ENCODE measurements around the gene COMMD2. TPM values are rescaled to one million over a fixed set of nuclear protein-coding genes. Genes with fewer than 3 reads are reported as not detected.

Gene COMMD2
- total RNA-seq, 1 experiment from 2014 or later, result 52.1 TPM

DNA sequence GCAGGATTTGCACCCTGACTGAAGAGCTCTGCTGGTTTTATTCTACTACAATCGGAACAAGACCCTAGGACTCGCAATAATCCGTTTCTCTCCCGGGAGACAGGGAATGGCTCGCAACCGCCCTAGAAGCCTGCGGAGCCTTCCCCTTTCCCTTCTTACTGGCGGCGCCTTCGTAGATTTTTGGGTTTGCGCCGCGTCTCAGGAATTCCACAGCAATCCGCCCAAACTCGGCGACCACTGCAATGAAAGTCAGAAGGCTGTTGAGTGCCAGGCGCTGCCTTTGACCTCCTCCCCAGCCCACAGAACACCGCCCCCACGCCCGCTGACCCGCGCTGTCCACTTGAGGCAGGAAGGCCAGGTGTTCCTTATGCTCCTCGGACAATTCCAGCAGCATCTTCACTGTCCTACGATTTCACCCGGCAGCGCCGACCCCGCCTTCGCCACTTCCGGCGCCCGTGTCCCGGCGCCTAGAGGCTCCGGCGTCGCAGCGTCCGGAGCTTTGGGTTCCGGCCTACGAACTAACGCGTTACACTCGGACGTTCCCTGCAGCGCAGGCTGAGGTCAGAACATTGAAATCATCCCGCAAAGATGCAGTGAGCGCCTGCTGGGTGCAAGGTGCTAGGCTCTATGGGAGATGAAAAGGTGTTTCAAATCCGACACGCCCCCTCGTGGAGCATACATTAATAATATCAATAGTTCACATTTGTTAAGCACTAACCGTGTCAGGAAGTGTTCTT lies at the start of gene COMMD2 (continued):
- no peak for TF ChIP-seq ZNF263 (CRISPR knock-in tag; IDR thresholded peaks at IDR 0.05; ENCODE audit: low read depth)
- TF ChIP-seq TP53 (CRISPR knock-in tag; IDR thresholded peaks at IDR 0.05), result peak; percentile 33; the same call in 1 of the 2 replicates
- no peak for TF ChIP-seq RORB (CRISPR knock-in tag; IDR thresholded peaks at IDR 0.05)
- no peak for TF ChIP-seq JUN (CRISPR knock-in tag; IDR thresholded peaks at IDR 0.05)
- peak; percentile 34; the same call in 1 of the 2 replicates for TF ChIP-seq NFE2L1 (CRISPR knock-in tag; IDR thresholded peaks at IDR 0.05)
- no peak for TF ChIP-seq GTF2I (CRISPR knock-in tag; conservative IDR thresholded peaks at IDR 0.05)
- no peak for TF ChIP-seq AFF4 (CRISPR knock-in tag; IDR thresholded peaks at IDR 0.05; ENCODE audit: borderline replicate concordance)
- no peak for TF ChIP-seq ZBTB21 (CRISPR knock-in tag; IDR thresholded peaks at IDR 0.05; ENCODE audit: borderline replicate concordance)
- TF ChIP-seq, protein P1, sequence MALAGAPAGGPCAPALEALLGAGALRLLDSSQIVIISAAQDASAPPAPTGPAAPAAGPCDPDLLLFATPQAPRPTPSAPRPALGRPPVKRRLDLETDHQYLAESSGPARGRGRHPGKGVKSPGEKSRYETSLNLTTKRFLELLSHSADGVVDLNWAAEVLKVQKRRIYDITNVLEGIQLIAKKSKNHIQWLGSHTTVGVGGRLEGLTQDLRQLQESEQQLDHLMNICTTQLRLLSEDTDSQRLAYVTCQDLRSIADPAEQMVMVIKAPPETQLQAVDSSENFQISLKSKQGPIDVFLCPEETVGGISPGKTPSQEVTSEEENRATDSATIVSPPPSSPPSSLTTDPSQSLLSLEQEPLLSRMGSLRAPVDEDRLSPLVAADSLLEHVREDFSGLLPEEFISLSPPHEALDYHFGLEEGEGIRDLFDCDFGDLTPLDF (CRISPR knock-in tag; IDR thresholded peaks at IDR 0.05), result no peak
- TF ChIP-seq, protein P2, sequence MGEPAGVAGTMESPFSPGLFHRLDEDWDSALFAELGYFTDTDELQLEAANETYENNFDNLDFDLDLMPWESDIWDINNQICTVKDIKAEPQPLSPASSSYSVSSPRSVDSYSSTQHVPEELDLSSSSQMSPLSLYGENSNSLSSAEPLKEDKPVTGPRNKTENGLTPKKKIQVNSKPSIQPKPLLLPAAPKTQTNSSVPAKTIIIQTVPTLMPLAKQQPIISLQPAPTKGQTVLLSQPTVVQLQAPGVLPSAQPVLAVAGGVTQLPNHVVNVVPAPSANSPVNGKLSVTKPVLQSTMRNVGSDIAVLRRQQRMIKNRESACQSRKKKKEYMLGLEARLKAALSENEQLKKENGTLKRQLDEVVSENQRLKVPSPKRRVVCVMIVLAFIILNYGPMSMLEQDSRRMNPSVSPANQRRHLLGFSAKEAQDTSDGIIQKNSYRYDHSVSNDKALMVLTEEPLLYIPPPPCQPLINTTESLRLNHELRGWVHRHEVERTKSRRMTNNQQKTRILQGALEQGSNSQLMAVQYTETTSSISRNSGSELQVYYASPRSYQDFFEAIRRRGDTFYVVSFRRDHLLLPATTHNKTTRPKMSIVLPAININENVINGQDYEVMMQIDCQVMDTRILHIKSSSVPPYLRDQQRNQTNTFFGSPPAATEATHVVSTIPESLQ (CRISPR knock-in tag; IDR thresholded peaks at IDR 0.05), result no peak
- TF ChIP-seq NFYB (CRISPR knock-in tag; conservative IDR thresholded peaks at IDR 0.05; ENCODE audit: low read depth), result no peak
- TF ChIP-seq TCF7 (CRISPR knock-in tag; IDR thresholded peaks at IDR 0.05; ENCODE audit: low read depth), result no peak
- no peak for TF ChIP-seq ZMAT4 (CRISPR knock-in tag; IDR thresholded peaks at IDR 0.05)
- no peak for TF ChIP-seq PRDM15 (CRISPR knock-in tag; IDR thresholded peaks at IDR 0.05)
- TF ChIP-seq, protein P3, sequence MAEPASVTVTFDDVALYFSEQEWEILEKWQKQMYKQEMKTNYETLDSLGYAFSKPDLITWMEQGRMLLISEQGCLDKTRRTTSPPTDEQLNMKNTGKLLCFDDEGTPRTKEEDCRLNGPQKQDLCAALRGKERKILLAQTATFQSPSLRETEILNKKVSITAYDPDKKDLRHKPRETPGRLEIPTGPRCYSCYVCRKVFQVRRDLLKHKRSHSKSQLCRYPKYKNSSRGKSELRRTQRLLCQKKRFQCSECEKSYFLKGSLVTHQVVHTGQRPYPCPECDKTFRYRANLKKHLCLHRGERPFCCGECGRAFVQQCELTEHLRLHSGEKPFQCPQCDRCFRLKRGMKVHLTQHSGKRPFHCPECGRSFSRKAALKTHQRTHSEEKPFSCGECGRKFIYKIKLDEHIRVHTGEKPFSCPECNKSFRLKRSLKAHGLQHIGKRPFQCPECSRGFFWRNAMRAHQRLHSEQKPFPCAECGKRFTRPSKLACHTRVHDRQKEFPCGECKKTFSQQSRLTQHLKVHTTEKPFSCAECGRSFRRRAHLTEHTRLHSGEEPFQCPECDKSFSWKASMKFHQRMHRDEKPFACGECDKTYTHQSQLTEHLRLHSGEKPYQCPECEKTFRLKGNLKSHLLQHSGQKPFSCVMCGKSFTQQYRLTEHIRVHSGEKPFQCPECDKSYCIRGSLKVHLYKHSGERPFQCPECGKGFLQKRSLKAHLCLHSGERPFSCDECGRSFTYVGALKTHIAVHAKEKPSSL (CRISPR knock-in tag; conservative IDR thresholded peaks at IDR 0.05), result no peak
- TF ChIP-seq, protein P4, sequence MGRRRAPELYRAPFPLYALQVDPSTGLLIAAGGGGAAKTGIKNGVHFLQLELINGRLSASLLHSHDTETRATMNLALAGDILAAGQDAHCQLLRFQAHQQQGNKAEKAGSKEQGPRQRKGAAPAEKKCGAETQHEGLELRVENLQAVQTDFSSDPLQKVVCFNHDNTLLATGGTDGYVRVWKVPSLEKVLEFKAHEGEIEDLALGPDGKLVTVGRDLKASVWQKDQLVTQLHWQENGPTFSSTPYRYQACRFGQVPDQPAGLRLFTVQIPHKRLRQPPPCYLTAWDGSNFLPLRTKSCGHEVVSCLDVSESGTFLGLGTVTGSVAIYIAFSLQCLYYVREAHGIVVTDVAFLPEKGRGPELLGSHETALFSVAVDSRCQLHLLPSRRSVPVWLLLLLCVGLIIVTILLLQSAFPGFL (CRISPR knock-in tag; IDR thresholded peaks at IDR 0.05; ENCODE audit: borderline replicate concordance), result no peak
- TF ChIP-seq ETV6 (CRISPR knock-in tag; IDR thresholded peaks at IDR 0.05), result peak; percentile 97
- TF ChIP-seq ZNF512 (CRISPR knock-in tag; IDR thresholded peaks at IDR 0.05; ENCODE audit: borderline replicate concordance), result no peak
- no peak for TF ChIP-seq IRF2 (CRISPR knock-in tag; IDR thresholded peaks at IDR 0.05; ENCODE audit: borderline replicate concordance, low read depth)
- TF ChIP-seq, protein P5, sequence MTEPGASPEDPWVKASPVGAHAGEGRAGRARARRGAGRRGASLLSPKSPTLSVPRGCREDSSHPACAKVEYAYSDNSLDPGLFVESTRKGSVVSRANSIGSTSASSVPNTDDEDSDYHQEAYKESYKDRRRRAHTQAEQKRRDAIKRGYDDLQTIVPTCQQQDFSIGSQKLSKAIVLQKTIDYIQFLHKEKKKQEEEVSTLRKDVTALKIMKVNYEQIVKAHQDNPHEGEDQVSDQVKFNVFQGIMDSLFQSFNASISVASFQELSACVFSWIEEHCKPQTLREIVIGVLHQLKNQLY (CRISPR knock-in tag; IDR thresholded peaks at IDR 0.05), result 0 out of 2 replicates have a peak, but pooled peaks have one; percentile 72
